Mesothelial cell of epicardium (in vitro differentiated cells): Measurements from ENCODE around the gene GALNT11. TPM values are rescaled to one million over a fixed set of nuclear protein-coding genes. Genes with fewer than 3 reads are reported as not detected.
"Not testable (repeated sequence)": the region's sequence is repeated elsewhere in the genome, so short reads cannot be mapped to it uniquely, and the experiment has no call there.

Source experiments
- DNase-seq, 2 experiments: peaks; one replicate each; pipeline ENCODE4 v3.0.0; 2021; ENCODE audit warnings: low spot score in 2 of 2; ENCODE audit not compliant: unreplicated experiment in 2 of 2
- H3K27ac Mint-ChIP-seq: 2 replicates; pipeline ENCODE4 v1.8.0; 2021; ENCODE audit warnings: mixed read lengths
- H3K27me3 Mint-ChIP-seq: 2 replicates; pipeline ENCODE4 v1.8.0; 2021; ENCODE audit warnings: low read depth, mixed read lengths
- H3K36me3 Mint-ChIP-seq: 2 replicates; pipeline ENCODE4 v1.8.0; 2021; ENCODE audit warnings: mixed read lengths
- H3K4me1 Mint-ChIP-seq: 2 replicates; pipeline ENCODE4 v1.8.0; 2021; ENCODE audit warnings: mixed read lengths
- H3K4me3 Mint-ChIP-seq: 2 replicates; pipeline ENCODE4 v1.8.0; 2021; ENCODE audit warnings: mild to moderate bottlenecking, moderate library complexity, mixed read lengths
- H3K9me3 Mint-ChIP-seq: 2 replicates; pipeline ENCODE4 v1.8.0; 2021; ENCODE audit warnings: mixed read lengths
- total RNA-seq: library from RNA; stranded (reverse); gene quantifications from 3 replicates; pipeline ENCODE4 v1.2.1, GENCODE V29; 2021
- TF ChIP-seq, protein P1 (sequence below): fragments of 200-600 bp; sonication (generic); IDR thresholded peaks from one replicate; pipeline ENCODE4 v1.5.0; 2021; ENCODE audit warnings: antibody characterized with exemption; ENCODE audit not compliant: unreplicated experiment

Gene GALNT11
- total RNA-seq, 1 donor from 2014 or later: 37.9 TPM

DNA sequence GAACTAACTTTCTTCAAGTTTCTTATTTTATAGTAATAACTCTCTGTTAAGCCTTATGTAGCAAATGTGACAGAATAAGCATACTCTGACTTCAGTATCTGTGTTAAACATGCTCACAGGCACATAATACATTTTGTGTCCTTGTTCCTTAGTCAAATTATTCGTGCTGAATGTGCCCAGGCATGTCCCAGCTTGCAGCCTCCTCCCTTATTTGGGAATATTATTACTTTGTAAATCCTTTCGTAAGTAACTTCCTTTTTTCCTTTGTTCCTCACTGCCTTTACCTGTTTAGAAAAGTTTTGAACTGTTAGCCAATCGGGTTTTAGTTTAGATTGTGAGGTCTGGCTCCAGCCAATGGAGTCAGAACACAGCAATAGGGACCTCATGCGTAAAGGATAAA, 46.9 kb downstream of the GALNT11 start:
- no peaks in the 10 kb centered on the region for H3K27me3 Mint-ChIP-seq
- H3K4me1 Mint-ChIP-seq: peaks cover 20% of the 10 kb centered on the region
- no peak overlapping the region for H3K4me3 Mint-ChIP-seq
- TF ChIP-seq, protein P1, sequence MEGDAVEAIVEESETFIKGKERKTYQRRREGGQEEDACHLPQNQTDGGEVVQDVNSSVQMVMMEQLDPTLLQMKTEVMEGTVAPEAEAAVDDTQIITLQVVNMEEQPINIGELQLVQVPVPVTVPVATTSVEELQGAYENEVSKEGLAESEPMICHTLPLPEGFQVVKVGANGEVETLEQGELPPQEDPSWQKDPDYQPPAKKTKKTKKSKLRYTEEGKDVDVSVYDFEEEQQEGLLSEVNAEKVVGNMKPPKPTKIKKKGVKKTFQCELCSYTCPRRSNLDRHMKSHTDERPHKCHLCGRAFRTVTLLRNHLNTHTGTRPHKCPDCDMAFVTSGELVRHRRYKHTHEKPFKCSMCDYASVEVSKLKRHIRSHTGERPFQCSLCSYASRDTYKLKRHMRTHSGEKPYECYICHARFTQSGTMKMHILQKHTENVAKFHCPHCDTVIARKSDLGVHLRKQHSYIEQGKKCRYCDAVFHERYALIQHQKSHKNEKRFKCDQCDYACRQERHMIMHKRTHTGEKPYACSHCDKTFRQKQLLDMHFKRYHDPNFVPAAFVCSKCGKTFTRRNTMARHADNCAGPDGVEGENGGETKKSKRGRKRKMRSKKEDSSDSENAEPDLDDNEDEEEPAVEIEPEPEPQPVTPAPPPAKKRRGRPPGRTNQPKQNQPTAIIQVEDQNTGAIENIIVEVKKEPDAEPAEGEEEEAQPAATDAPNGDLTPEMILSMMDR: no peak
- no peak overlapping the region for H3K27ac Mint-ChIP-seq
- H3K9me3 Mint-ChIP-seq: peaks cover 10% of the 10 kb centered on the region
- DNase-seq: no peak
- peaks cover 20% of the 10 kb centered on the region for H3K36me3 Mint-ChIP-seq

DNA sequence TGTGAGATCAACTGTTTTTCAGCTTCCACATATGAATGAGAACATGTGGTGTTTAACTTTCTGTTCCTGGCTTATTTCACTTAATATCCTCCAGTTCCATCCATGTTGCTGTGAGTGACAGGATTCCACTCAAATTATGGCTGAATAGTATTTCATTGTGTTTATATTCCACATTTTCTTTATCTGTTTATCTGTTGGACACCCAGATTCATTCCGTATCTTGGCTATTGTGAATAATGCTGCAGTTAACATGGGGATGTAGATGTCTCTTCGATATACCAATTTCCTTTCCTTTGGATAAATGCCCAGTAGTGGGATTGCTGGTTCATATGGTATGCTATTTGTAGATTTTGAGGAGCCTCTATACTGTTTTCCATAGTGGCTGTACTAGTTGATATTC, 47.9 kb downstream of the GALNT11 start:
- H3K27me3 Mint-ChIP-seq: no peaks in the 10 kb centered on the region
- H3K27ac Mint-ChIP-seq: no peak overlapping the region
- no peak overlapping the region for H3K4me3 Mint-ChIP-seq
- peaks cover 29% of the 10 kb centered on the region for H3K4me1 Mint-ChIP-seq
- DNase-seq: no peak
- H3K9me3 Mint-ChIP-seq: peaks cover 8% of the 10 kb centered on the region
- TF ChIP-seq, protein P1: no peak
- peaks cover 12% of the 10 kb centered on the region for H3K36me3 Mint-ChIP-seq

DNA sequence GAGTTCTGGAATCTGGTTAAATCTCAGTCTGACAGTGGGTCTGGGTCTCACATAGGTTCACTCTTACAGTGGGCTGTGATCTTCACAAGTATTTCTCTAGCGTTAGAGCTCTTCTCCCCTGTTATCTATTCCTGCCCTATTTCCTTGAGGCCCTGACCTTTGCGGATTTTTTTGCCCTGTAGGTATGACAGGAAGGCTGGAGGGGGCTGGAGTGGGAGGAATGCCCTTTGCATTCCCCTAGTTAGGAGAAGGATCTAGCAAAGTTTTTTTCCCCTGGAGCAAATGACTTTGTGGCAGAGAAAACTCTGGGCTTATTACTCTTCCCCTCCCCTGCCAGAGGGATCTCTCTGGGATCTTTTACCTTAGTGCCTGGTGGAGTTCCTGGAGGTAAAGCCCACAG, 49.2 kb downstream of the GALNT11 start:
- no peaks in the 10 kb centered on the region for H3K27me3 Mint-ChIP-seq
- peaks cover 12% of the 10 kb centered on the region for H3K36me3 Mint-ChIP-seq
- peaks cover 8% of the 10 kb centered on the region for H3K9me3 Mint-ChIP-seq
- H3K4me1 Mint-ChIP-seq: peaks cover 40% of the 10 kb centered on the region
- no peak overlapping the region for H3K4me3 Mint-ChIP-seq
- TF ChIP-seq, protein P1: no peak
- H3K27ac Mint-ChIP-seq: peak overlapping the region; percentile 67
- DNase-seq: no peak

DNA sequence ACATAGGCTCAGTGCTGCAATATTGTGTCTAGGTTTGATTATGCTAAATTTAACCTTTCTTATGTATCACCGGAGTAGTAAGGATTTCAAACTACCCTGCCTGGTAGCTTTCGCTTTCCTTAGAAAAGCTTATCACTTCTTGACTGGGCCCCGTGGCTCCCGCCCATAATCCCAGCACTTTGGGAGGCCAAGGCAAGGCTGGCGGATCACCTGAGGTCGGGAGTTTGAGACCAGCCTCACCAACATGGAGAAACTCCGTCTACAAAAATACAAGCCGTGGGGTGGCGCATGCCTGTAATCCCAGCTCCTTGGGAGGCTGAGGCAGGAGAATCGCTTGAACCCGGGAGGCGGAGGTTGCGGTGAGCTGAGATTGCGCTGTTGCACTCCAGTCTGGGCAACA, 49.9 kb downstream of the GALNT11 start:
- H3K4me3 Mint-ChIP-seq, H3K27me3 Mint-ChIP-seq, H3K9me3 Mint-ChIP-seq, H3K36me3 Mint-ChIP-seq, DNase-seq: not testable (repeated sequence)
- Mint-ChIP-seq H3K4me1 (peaks cover 46% of the 10 kb centered on the region), H3K27ac (peak overlapping the region; percentile 67)

DNA sequence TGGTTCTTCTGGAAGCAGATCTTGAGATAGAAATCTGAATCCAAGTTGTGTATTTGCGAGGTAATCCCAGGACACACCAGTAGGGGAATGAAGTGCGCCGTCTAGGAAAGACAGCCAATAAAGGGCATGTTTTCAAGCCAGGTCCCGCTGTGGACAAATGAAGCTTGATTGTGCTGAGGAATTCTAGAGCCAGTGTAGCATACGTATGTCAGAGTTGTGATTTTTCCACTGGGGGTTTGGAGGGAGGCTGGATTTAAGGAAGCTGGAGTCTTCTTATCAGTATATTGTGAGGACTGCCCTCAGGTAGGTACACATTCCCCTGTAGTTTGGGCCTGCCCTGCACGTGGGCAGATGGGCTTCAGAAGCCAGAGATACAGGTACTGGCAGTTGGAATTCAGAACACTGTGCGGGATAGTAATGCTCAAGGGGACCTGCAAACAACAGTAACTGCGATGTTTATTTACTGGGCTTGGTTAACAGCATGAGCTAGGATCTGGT, 50.9 kb downstream of the GALNT11 start:
- no peak overlapping the region for H3K4me3 Mint-ChIP-seq
- DNase-seq: no peak
- H3K27ac Mint-ChIP-seq: no peak overlapping the region
- peaks cover 54% of the 10 kb centered on the region for H3K4me1 Mint-ChIP-seq
- TF ChIP-seq, protein P1: peak; percentile 83
- H3K36me3 Mint-ChIP-seq: peaks cover 4% of the 10 kb centered on the region
- no peaks in the 10 kb centered on the region for H3K9me3 Mint-ChIP-seq
- H3K27me3 Mint-ChIP-seq: no peaks in the 10 kb centered on the region

DNA sequence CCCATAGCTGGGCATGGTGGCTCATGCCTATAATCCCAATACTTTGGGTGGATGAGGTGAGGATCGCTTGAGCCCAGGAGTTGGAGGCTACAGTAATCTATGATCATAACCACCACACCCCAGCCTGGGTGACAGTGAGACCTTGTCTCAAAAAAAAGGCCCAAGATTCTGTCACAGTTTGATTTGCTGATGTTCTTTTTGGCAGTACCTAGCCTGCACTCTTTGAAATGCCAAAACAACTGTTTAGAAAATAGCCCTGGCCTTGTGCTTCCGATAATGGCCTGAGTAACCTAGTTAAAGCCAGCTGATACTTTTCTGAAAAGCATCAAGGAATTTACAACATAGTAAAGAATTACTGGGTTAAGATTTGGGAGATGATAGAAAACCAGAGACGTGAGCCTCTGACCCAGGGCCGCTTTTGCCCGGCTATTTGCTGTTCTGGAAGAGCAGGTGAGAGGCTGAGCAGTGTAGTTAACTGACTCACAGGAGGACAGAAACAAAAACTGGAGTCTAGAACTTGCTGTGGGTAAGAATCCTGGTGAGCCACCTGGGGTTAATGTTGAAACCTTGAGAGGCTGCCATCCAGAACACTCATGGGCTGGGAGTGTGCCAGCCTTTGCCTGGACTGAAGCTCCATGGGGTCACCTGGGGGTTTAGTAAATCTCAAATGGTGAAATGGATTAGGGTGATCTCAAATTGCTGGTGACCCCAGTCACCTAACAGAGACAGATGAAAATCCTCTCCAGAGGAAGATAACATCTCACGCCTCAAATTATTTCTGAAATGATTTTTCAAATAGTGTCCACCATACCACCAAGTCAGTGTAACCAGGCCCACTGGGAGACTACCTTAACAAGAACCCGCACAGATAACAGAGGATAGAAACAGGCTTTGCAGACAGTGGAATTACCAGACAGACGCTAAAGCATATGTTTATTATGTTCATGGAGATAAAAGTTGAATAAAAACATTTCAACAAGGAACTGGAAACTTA, 51.8 kb downstream of the GALNT11 start:
- Mint-ChIP-seq H3K27ac (peak overlapping the region; percentile 26), H3K36me3 (peaks cover 4% of the 10 kb centered on the region), H3K4me1 (peaks cover 61% of the 10 kb centered on the region)

More for the DNA sequence above, 51.8 kb downstream of the GALNT11 start:
- H3K27me3 Mint-ChIP-seq: no peaks in the 10 kb centered on the region
- TF ChIP-seq, protein P1: no peak
- DNase-seq: no peak
- no peaks in the 10 kb centered on the region for H3K9me3 Mint-ChIP-seq
- H3K4me3 Mint-ChIP-seq: no peak overlapping the region
